ENCODE measurements around the gene CLN6. TPM values are rescaled to one million over a fixed set of nuclear protein-coding genes. Genes with fewer than 3 reads are reported as not detected.
A peak's percentile ranks its signal among the peaks of the same experiment; 100 is the strongest.
"Not testable (repeated sequence)": the region's sequence is repeated elsewhere in the genome, so short reads cannot be mapped to it uniquely, and the experiment has no call there.

The CLN6 gene
- polyA plus RNA-seq, 3 donors = 36.5 to 42.9 (median 39.2) TPM

GRCh38 chr15:68262514-68263356 is 33.2 kb upstream of the CLN6 start:
- DNase-seq (ENCODE audit: extremely low read depth in 1 of 11, low read depth in 9 of 11, low spot score in 4 of 11) = no peak

GRCh38 chr15:68261980-68262379 is 32.5 kb upstream of the CLN6 start:
- no peak for DNase-seq (ENCODE audit: extremely low read depth in 1 of 11, low read depth in 9 of 11, low spot score in 4 of 11)

- DNase-seq (ENCODE audit: extremely low read depth in 1 of 11, low read depth in 9 of 11, low spot score in 4 of 11) = no peak
Observed at GRCh38 chr15:68261241-68261640, 31.7 kb upstream of the CLN6 start.

- no peak for DNase-seq (ENCODE audit: extremely low read depth in 1 of 11, low read depth in 9 of 11, low spot score in 4 of 11)
Observed at GRCh38 chr15:68259883-68260282, 30.4 kb upstream of the CLN6 start.

GRCh38 chr15:68258692-68259091 is 29.2 kb upstream of the CLN6 start:
- DNase-seq (ENCODE audit: extremely low read depth in 1 of 11, low read depth in 9 of 11, low spot score in 4 of 11) = no peak

- peak in 10 of 11 donors; percentile 74 to 86 (median 82) for DNase-seq (ENCODE audit: extremely low read depth in 1 of 11, low read depth in 9 of 11, low spot score in 4 of 11)
Observed at GRCh38 chr15:68256675-68257450, 27.3 kb upstream of the CLN6 start.

GRCh38 chr15:68252925-68253534 is 23.5 kb upstream of the CLN6 start:
- peak in 5 of 11 donors; percentile 48 to 82 (median 66) for DNase-seq (ENCODE audit: extremely low read depth in 1 of 11, low read depth in 9 of 11, low spot score in 4 of 11)

- DNase-seq (ENCODE audit: extremely low read depth in 1 of 11, low read depth in 9 of 11, low spot score in 4 of 11) = no peak
Observed at GRCh38 chr15:68249058-68249713, 19.7 kb upstream of the CLN6 start.

GRCh38 chr15:68244235-68244634 is 14.7 kb upstream of the CLN6 start:
- no peak for DNase-seq (ENCODE audit: extremely low read depth in 1 of 11, low read depth in 9 of 11, low spot score in 4 of 11)

- no peak for DNase-seq (ENCODE audit: extremely low read depth in 1 of 11, low read depth in 9 of 11, low spot score in 4 of 11)
Observed at GRCh38 chr15:68241088-68241935, 11.8 kb upstream of the CLN6 start.

- no peak for DNase-seq (ENCODE audit: extremely low read depth in 1 of 11, low read depth in 9 of 11, low spot score in 4 of 11)
Observed at GRCh38 chr15:68239025-68239424, 9.5 kb upstream of the CLN6 start.

GRCh38 chr15:68235022-68235421 is 5.5 kb upstream of the CLN6 start:
- DNase-seq (ENCODE audit: extremely low read depth in 1 of 11, low read depth in 9 of 11, low spot score in 4 of 11) = no peak

GRCh38 chr15:68234520-68234919 is 5.0 kb upstream of the CLN6 start:
- DNase-seq (ENCODE audit: extremely low read depth in 1 of 11, low read depth in 9 of 11, low spot score in 4 of 11) = not testable (repeated sequence)

- no peak for DNase-seq (ENCODE audit: extremely low read depth in 1 of 11, low read depth in 9 of 11, low spot score in 4 of 11)
Observed at GRCh38 chr15:68234060-68234459, 4.5 kb upstream of the CLN6 start.

GRCh38 chr15:68232937-68233336 is 3.4 kb upstream of the CLN6 start:
- DNase-seq (ENCODE audit: extremely low read depth in 1 of 11, low read depth in 9 of 11, low spot score in 4 of 11) = no peak

- DNase-seq (ENCODE audit: extremely low read depth in 1 of 11, low read depth in 9 of 11, low spot score in 4 of 11) = no peak
Observed at GRCh38 chr15:68232449-68232848, 2.9 kb upstream of the CLN6 start.

GRCh38 chr15:68231102-68231818 is 1.7 kb upstream of the CLN6 start:
- DNase-seq (ENCODE audit: extremely low read depth in 1 of 11, low read depth in 9 of 11, low spot score in 4 of 11) = no peak
